Activated CD4-positive, CD25-positive, alpha-beta regulatory T cell (primary cell): ENCODE results near the gene CALML3.

ENCODE experiments used
- DNase-seq, 4 experiments: peaks; one replicate each; lab custom pipeline; 2025; lab: John Stamatoyannopoulos, UW

The CALML3 gene

DNA sequence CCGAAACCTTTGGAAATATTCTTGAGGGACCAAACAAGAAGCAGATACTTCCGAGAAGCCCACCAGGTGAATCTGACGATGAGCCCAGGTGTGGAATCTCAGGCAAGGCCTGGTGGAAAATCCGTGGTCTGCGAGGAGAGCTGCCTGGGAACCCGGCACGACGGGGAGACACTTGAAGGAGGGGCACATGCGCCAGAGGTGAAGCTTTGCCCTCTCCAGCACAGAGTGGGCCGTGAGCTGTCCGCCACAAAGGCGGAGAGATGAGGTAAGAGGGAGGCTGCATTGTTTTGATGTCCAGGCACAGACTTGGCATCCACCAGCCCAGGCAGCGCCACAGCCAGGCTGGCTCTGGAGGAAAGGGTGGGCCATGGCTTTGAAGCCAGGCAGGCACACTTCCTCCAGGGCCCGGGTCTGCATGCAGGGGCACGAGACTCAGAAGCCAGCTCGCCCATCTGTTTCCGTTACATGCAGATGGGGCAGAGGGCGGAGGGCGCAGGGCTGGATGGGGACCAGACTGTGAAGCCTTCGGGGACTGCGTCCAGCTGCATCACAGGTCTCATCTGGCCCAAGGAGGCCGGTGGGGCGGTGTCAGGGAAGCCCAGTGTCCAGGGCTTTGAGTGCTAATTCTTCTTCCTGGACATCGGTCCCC is 45.4 kb downstream of the CALML3 start:
- DNase-seq: no peak

DNA sequence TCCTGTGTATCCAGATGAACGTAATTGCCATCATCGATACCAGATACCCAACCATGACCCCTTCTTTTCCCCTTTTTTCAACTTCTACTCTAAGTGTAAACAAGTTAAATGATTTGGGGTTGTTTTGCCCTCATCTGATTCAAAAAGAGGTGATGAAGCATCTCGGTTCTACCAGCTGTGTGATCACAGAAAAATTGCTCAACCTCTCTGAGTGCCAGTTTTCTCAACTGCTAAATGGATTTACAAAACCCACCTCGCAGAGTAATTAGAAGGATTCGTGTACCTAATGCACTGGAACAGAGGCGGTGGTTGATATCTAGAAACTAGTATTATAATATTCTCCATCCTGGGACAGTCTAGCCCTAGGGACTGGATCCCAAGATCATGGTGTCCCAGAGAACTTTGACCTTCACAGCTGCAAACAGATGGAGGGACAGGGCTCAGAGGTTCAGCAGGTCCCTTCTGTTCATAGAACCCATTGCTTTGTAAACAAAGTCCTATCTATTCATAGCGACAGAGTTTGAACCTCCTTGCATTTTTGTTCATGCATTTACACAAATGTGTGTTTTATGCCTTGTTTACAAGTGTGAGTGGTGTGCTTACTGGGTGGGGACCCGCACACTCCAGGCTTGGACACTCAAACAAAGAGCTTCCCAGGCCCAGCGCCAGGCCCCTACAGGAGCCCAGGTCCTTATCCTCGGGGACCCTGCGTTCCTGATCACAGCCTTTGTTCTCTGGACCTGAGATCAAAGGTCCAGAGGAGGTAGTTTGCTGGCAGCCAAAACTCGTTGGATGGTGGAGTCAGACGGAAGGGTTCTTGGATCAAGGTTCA is 46.4 kb downstream of the CALML3 start:
- no peak for DNase-seq

DNA sequence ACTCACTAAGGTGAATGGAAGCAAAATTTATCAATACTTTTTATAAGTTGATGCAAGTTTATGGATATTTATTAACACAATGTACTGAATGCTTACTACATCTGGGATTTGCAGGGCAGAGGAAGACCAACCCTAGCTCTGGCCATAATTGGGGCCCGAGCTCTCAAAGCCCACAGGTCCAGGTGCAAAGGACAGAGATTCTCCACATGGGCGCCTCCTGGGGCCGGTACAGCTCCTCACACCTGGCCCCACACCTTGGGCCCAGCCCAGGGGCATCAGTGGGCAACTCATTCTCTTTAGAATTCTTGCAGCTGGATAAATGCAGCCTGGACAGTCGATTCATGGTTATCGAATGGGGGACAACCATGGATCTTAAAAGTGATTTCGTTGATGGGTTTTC is 47.1 kb downstream of the CALML3 start:
- no peak for DNase-seq

DNA sequence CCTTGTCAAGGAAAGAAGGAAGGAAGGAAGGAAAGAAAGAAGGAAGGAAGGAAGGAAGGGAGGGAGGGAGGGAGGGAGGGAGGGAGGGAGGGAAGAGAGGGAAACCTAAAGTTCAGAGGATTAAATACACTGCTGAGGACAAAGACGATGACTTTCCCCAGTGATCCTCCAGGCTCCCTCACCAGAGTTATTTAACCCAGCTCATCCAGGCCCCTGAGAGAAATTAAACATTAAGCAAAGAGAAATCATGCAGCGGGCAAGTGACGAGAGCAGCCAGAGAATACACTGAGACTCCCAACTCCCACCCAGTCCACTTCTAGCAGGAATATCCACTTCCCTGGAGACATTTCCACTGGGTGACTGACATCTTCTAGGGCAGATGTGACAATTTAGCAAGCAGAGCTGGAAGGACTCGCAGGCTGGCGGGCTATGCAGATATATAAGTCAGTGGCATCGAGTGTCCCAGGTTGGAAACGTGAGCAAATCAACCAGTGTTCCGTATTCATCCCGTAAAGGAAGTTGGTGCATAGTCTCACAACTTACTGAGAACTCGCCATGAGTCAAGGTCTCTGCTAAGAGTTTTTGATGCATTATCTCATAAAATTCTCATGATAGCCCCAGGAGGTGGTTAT is 48.7 kb downstream of the CALML3 start:
- DNase-seq: no peak

DNA sequence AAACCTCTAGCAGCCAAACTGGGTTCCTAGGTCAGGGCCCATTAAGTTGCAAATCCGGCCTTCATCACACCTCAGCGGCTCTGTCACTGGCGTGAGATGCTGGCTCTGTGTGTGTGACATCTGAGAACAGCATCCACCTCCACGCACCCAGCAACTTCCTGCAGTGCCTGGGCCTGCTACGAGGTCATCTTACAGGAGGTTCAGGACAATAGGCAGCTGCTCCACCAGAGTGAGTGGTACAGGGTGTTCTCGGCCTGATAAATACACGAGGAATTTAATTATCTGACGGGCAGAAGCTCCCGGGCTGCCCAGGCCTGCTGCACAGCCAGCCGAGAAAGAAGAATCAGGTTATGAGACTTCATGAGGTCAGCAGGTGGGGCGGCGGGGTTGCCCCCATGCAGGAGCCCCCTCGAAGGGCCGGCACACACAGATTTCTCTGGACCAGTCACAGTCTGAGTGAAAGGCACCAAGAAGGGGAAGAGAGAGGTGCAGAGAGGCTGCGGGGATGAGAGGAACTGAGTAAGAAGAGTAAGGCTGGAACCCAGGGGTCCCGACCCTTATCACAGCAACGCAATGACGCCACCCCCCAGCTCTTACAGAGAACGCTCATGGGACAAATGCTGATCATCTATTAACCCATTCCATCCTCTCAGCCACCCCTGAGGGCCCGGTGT is 49.3 kb downstream of the CALML3 start:
- DNase-seq: no peak

DNA sequence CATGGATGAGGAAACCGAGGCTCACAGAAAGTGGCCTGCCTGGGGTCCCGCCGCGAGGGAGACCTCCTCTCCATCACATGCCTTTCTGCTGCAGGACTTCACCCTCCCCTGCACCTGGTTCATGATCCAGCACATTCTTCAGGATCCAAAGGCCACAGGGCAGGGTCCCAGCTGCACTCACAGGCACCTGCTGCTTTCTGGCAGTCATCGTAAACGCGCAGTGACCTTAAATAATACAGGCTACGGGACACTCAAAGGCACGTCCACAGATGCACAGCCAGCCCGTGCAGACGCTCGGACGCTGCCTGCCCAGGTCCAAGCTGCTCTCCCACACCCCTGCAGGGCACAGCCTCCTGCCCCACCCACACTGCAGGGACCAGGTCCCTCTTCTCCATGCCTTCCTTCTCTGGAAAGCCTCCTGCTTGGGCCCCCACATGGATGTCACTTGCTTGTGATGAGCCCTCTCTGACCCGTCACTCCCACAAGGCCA is 49.9 kb downstream of the CALML3 start:
- no peak for DNase-seq

DNA sequence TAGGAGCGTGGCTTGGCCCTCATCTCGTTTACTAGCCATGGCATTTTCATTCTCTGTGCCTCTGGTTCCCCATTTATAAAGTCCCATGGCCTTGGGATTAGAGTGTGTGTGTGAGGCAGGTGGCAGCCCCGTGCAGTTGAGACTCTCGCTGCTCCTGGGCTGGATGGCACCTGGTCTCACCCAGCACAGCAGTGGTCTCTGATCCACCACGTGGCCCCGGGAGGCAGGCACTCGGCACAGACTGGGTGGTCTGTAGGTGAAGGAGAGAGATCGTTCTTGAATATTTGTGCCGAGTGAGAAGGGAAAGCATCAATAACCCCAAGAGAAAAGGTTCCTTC is 50.4 kb downstream of the CALML3 start:
- DNase-seq: no peak

DNA sequence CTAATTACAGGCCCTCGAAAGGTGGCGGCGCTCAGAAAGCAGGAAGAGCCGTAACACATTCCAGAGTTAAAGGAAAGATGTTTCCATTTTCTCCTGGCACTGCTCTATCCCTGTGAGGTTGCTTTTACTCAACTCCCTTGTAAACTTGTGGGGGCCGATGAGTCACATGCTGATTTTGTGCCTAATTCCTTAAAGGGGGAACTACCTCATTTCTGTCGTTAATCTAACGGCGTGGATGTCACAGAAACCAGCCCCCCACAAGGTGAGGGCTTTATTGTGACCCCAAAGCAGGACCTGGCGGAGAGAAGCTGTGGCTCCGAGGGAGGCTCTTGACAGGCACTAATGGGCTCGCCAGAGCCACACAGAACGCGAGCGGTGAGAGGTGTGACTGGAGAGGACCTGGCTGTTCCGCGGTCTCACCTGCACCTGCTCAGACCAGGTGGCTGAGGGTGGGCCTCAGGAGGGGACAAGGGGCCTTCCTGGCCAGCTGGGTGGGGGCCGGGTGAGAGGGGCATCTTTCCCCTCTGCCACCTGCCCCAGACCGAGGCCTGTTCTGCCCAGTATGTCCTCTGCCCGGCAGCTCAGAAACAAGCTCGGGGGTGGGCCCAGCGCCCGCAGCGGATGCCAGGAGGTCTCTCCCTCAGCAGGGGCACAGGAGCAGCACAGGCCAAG is 50.9 kb downstream of the CALML3 start:
- no peak for DNase-seq

DNA sequence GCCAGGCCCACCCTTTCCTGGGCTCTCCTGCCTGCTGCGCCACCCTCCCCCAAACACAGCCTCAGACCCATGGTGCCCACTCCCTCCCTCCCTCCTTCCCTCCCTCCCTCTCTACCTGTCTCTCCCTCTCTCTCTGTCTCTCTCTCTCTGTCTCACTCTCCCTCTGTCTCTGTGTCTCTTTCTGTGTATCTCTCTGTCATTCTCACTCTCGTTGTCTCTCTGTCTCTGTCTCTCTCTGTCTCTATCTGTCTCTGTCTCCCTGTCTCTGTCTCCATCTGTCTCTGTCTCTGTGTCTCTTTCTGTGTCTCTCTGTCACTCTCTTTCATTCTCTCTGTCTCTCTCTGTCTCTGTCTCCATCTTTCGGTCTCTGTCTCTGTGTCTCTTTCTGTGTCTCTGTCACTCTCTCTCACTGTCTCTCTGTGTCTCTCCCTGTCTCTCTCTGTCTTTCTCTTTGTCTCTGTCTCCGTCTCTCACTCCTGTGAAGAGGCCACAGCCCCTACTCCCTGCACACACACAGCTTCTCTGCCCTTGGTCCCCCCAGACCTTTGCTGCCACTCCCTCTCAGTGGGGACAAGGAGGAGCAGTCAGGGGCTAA is 51.5 kb downstream of the CALML3 start:
- DNase-seq: no peak
